GM18870 (cell line): ENCODE measurements around the gene KCNS3.

ENCODE experiments used
- ATAC-seq: cut with Tn5 transposase; IDR thresholded peaks from one replicate; pipeline ENCODE4 v1.9.1; 2021; ENCODE audit warnings: moderate library complexity; ENCODE audit not compliant: unreplicated experiment

Gene KCNS3

GRCh38 chr2:17876590-17876989 lies 1.9 kb upstream of the KCNS3 start:
- ATAC-seq, result no peak

GRCh38 chr2:17877811-17878280 lies 621 bp upstream of the KCNS3 start:
- peak; percentile 32 for ATAC-seq

GRCh38 chr2:17879137-17879912 lies 858 bp downstream of the KCNS3 start:
- no peak for ATAC-seq

- no peak for ATAC-seq
Measured at GRCh38 chr2:17879913-17880274, 1.4 kb downstream of the KCNS3 start.

- no peak for ATAC-seq
Measured at GRCh38 chr2:17892770-17893534, 14.5 kb downstream of the KCNS3 start.

- no peak for ATAC-seq
Measured at GRCh38 chr2:17894005-17894404, 15.5 kb downstream of the KCNS3 start.

GRCh38 chr2:17894556-17894955 lies 16.1 kb downstream of the KCNS3 start:
- ATAC-seq, result no peak

GRCh38 chr2:17899871-17900270 lies 21.4 kb downstream of the KCNS3 start:
- ATAC-seq, result no peak

- ATAC-seq, result no peak
Measured at GRCh38 chr2:17901246-17901645, 22.8 kb downstream of the KCNS3 start.

GRCh38 chr2:17910980-17911379 lies 32.5 kb downstream of the KCNS3 start:
- no peak for ATAC-seq

- ATAC-seq, result peak; percentile 15
Measured at GRCh38 chr2:17911491-17912260, 33.2 kb downstream of the KCNS3 start.

- peak; percentile 97 for ATAC-seq
Measured at GRCh38 chr2:17912266-17912691, 33.8 kb downstream of the KCNS3 start.

GRCh38 chr2:17915099-17915498 lies 36.6 kb downstream of the KCNS3 start:
- ATAC-seq, result no peak

GRCh38 chr2:17915811-17916518 lies 37.5 kb downstream of the KCNS3 start:
- no peak for ATAC-seq

GRCh38 chr2:17916584-17916983 lies 38.1 kb downstream of the KCNS3 start:
- ATAC-seq, result no peak

GRCh38 chr2:17918789-17919188 lies 40.3 kb downstream of the KCNS3 start:
- no peak for ATAC-seq

- ATAC-seq, result no peak
Measured at GRCh38 chr2:17930773-17931172, 52.3 kb downstream of the KCNS3 start.

- ATAC-seq, result no peak
Measured at GRCh38 chr2:17933256-17933655, 54.8 kb downstream of the KCNS3 start.

GRCh38 chr2:17934721-17935120 lies 56.3 kb downstream of the KCNS3 start:
- no peak for ATAC-seq

GRCh38 chr2:17935242-17935885 lies 56.9 kb downstream of the KCNS3 start:
- ATAC-seq, result no peak
